ENCODE measurements around the gene DYNLT2. TPM values are rescaled to one million over a fixed set of nuclear protein-coding genes. Genes with fewer than 3 reads are reported as not detected.
A peak's percentile ranks its signal among the peaks of the same experiment; 100 is the strongest.

DYNLT2 gene
- total RNA-seq, 1 donor from 2014 or later, result 2.8 TPM

DNA sequence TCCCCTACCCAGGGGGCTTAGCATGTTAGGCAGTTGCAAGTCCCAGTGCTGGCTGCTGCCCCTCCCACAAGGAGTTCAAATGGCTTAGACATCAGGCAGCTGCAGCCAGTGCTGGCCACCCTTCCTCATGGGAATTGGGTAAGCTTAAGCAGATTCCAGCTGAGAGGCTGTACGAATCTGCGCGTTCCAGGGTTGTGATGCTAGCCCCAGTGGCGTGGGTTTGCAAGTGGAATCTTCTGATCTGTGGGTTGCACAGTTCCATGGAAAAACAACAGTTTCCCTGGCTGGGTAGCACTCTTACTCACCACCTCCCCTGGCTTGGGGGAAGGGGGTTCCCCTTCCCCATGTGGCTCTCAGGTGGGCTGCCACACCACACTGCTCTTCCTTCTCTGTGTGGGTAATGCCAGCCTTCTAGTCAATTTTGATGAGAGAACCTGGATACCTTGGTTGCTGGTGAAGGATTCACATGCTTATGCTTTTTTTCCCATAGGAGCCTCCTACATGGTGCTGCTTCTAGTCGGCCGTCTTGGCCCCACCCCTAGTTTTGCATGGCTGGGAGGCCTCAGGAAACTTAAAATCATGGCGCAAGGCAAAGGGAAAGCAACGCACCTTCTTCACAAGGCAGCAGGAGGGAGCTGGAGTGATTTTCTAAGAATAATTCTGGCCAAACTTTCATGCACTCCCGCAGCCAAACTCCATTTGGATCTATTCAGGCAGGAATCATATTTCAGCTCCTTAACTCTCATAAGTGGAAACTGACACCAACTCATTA is 13.0 kb downstream of the DYNLT2 start:
- no peak for DNase-seq

DNA sequence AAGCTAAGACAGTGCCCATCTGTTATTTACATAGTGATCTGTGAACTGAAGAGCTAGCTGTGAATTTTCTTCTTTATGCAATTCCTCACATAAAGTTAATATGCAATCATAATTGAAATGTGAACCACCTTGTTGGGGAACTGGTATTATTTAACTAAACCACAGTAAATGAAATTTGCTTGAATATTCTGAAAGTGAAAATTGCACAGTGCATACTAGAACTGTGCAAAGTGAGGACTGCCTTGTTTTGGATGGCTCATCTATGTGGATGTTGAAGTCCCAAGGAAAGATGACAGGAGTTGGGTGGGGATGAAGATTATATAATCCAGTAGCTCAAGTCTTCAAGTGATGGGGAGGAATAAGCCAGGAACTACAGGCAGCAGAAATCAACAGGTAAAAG is 21.4 kb downstream of the DYNLT2 start:
- no peak for DNase-seq

DNA sequence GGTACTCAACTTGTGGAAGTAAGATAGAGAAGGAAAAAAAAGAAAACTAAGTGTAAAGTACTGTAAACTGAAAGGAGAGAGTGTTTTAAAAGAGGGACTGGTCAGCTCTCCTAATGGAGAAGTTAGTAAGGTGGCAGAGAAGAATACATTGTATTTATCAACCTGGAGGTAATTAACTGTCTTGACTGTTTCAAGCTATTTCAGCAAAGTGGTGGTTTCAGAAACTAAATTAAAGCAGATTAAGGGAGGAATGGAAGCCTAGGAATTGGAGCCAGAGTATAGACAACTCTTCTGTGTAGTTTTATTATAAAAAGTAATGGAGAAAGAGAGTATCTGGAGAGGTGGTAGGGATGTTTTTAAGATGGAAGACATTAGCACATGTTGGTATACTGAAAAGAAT is 24.4 kb downstream of the DYNLT2 start:
- no peak for DNase-seq

DNA sequence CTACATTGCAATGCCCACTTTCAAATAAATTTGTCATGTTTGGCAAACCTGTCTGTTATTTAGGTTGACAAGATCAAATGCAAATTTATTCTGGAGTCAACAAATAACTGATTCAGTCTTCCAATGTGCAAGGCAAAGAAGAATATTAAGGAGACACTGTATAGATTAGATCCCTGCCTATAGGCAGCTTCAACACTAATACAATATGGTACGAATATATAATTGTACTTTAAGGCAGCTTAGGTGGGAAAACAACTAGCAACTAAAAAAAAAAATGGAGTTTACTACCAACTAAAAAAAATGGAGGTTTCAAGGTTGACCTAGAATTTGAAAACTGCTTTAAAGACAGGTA is 25.3 kb downstream of the DYNLT2 start:
- no peak for DNase-seq

DNA sequence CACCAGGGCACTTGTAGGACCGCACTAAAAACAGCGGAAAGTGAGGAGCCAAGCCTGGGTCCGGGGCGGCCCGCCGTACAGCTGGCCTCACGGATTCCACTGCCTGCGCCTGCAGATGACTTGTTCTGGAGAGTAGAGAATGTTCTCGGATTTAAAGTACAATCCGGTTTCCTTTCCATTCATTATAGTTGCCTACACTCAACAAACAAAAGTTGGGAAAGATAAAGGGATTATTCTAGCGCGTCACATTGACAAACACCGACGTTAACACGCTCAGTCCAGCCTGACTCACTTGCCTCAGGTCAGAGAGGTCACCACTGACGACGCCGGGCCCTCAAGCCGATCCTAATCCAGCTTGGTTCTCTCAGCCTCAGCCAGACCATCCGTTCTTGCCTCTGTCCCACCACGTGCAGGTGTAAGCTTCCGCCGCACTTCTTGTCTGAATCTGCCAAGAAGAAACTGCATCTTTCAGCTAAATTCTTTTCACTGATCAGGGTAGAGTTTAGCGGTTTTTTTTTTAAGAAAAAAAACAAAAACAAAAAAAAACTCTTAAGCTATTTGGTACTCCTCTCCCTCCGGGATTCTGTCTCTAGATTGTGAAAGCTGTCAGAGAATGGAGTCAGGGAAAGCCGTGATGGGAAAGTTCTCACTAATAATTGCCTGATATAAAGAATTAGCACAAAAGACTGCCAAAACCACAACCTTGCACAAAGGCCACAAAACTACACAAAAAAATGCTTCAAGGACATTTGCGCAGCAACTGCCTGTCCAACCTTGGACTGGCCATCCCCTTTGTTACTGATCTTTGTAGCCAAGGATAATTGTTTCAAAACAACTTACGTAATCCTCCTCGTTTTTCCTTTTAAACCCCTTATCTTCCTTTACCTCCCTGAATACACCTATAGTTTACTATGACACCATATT is 26.0 kb downstream of the DYNLT2 start:
- peak; percentile 42 for DNase-seq

DNA sequence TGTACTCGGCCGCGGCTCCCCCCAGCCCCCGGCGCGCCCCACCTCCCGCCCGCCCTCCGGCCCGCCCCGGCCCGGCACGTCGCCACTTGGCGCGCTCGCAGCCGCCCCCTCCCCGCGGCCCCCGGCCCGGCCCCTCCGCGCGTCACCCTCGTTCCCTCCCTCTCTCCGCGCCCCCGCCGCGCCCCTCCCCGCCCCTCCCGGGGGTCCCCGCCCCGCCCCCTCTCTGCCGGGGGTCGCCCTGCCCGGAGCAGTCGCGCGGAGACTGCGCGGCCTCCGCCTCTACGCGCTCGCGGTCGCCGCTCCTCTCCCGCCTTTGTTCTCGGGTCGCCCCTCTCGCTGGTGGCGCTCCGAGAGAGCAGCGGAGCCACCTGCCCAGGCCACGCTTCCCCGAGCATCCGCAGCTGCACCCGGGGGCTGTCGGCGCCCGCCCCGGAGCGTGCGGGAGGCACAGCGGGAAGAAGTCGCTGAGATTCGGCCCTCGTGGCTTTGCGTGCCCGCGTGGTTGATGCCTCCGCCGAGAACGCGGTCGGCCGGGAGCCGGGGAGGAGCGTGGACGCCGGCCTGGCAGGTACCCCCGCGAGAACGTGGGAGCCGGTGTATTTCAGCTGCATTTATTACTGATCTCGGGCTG is 26.8 kb downstream of the DYNLT2 start, which contains the start of gene PHF10:
TSS of gene PHF10 (minus strand) at position 7 of the 631 bp plus-strand sequence. CDS start 569 bp downstream, outside the sequence.
- DNase-seq, result peak; percentile 63

DNA sequence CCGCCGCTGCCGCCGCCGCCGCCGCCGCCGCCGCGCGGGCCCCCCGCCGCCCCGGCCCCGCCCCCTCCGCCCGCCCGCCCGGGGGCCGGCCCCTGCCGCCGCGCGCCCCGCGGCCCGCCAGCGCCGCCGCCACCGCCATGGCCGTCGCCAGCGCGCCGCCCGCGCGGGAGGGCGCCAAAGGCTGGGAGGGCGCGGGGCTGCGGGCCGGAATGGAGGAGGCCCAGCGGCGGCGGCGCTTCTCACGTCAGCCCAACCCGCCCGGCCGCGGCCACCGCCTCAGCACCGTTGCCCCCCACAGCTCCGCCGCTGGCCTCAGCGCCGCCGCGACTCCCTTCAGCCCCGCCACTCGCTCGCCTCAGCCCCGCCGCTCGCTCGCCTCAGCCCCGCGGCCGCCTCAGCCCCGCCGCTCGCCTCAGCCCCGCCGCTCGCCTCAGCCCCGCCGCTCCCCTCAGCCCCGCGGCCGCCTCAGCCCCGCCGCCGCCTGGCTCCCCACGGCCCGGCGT is 27.3 kb downstream of the DYNLT2 start:
- DNase-seq, result no peak

DNA sequence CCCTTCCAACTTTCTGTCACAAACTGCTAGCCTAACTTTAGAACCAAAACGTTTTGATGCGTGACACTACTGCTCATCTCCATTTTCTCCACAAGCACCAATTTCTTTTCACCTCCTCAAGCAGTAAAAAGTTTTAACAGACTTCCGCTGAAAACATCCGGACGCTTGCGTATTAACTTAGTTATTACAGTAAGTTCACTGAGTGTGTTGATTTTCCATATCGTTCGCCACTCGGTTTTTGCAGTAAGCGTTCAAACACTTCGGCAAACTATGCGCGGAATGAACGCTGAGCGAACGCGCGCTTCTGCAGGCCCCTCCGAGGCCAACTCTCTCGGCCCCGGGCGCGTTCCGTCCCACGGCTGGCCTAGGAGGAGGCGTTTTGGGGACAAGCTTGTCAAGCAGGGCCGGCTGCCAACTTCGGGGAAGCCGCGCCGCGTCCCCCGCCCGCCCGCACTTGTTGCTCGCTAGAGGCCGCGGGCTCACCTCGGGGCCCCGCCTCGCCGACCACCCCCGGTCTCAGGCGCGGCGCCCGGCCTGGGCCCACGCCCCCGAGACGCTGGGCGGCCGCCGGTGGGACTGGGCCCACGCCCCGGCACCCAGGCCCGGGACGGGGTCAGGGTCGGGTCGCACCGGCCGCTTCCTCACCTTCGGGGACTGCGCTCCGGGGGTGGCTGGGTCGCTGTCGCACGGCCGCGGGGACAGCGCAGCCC is 28.0 kb downstream of the DYNLT2 start:
- peak; percentile 45 for DNase-seq

DNA sequence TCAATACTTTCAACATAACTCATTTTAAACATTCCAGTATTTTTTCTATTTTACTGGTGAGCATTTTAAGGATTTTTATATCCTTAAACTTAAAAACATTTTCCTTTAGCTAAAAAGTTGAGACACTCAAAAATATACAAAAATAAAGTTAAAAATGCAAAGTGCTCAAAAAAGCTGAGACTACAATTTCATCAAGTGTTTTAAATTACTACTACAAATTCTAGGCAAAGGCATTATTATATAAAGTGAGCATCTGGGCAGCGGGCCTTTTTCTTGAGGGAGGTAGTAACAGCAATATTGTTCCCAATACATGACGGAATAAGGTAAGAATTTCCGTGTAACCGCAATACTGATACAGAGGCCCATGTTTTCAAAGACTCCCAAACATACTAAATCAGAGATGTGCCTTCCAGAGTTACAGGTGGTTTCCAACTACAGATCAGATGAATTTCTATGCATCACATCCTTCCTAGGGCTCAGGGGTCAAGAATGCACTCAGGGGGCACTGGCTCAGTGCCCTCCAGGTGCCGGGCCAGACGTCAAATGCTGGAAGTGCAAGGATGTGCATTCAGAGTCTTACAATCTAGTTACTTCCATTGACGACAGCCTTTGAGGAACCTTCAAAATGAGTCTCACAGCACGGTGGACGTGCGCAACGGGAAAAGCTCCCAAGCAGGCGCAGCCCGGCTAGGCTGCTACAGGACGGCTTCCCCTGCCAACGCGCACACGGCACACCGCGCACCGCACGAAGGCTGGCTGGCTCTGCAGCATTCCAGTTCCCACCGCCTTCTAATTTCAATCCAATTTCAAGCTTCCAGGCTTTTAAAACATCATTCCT is 28.8 kb downstream of the DYNLT2 start:
- peak; percentile 25 for DNase-seq

DNA sequence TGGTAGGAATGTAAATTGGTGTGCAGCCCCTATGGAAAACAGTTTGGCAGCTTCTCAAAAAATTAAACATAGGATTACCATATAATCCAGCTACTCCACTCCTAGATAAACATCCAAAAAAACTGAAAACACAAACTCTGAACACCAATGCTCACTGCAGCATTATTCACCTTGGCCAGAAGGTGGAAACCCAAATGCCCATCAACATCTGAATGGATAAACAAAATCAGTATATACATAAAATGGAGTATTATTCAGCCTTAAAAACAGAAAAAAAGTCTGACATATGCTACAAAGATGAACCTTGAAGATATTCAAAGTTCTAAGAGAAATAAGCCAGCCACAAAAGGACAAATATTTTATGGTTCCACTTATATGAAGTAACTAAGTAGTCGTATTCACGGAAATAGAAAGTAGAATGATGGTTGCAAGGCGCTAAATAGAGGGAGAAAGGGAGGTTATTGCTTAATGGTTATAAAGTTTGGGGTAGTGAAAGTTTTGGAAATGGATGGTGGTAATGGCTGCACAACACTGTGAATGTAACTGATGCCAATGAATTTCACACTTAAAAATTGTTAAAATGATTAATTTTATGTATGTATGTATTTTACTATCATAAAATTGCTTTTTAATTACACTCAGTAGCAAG is 31.0 kb downstream of the DYNLT2 start:
- DNase-seq, result no peak

DNA sequence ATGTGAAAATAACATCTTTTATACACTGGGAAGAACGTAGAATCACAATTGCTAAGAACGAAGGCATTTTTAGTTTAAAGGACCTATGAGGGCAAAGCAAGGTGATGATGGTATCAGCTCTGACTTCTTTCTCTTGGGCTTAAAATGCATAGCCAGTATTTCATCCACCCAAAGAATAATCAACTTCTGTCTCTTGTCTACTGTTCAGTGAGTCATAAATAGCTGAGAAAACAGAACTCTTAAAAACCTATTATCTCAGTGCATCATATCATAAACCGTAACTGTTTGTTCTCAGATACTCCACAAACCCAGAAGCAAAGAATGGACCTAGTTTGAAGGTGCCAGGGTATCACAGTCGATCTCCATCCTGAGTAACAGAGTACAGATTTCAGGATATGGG is 32.3 kb downstream of the DYNLT2 start:
- DNase-seq, result no peak

DNA sequence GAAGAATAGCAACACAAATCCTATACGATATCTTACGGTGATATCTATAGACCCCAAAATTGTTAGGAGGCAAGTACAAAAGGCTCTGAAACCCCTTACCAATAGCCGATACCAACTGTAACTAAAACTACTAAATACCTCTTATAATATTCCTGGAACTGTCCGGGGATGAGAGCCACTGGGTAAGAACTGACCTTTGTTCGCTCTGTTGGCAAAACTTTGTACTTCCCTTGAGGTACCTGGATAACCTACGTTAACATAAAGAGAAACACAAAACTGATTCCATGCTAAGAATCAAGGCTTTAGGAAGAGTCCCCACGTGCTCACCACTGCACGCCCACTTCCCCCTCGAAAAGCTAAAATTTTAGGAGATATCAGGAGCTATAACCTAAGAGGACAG is 36.8 kb downstream of the DYNLT2 start:
- no peak for DNase-seq

DNA sequence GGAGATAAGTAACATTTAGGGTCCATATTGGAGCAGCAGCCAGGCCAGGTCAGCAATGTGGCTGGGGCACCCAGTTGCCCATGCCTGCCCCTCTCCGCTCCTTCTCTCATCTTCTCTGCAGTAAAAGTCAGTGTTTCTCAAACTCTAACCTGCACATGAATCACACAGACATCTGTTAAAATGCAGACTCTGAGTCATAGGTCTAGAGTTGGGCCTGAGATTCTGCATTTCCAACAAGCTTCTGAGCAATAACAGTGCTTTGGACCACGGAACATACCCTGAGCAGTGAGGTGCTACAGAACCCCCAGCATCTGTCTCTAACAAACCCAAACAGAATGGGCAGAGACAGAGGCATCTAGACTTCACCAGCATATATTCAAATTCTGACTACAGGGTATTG is 37.2 kb downstream of the DYNLT2 start:
- no peak for DNase-seq

DNA sequence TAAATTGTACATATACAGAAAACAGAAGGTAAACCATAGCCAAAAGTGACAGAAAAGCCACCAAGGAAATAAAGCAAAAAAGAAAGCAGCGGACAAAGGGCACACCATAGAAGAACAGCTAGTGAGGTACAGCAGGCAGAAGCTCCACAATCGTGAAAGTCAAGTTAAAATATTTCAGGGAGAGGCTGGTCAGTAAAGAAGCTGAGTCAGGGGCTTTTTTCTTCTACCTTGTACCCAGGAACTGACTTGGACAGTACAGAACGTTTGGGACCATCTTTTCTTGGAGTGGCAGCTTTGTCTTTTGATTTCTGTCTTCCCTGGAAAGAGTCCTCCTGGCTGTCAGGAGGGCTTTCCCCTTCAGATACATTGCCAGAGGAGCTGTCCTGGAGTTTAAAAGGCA is 41.4 kb downstream of the DYNLT2 start:
- no peak for DNase-seq

DNA sequence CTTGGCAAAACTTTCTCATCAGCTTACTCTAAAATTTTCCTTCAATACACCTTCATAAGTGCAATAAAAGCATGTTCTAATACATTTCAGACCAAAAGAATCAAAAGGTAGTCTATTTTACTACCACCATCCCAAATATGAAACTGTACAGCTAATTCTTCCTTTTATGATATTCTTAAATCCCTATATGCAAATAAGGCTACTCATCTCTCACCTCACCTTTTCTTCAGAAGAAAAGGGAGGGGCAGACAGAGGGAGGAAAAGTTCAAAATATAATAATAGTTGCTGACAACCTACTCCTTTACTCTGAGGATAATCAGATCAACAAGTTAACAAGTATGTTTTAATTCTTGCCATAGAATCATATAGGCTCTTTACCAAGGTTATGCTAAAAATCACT is 42.1 kb downstream of the DYNLT2 start:
- no peak for DNase-seq

DNA sequence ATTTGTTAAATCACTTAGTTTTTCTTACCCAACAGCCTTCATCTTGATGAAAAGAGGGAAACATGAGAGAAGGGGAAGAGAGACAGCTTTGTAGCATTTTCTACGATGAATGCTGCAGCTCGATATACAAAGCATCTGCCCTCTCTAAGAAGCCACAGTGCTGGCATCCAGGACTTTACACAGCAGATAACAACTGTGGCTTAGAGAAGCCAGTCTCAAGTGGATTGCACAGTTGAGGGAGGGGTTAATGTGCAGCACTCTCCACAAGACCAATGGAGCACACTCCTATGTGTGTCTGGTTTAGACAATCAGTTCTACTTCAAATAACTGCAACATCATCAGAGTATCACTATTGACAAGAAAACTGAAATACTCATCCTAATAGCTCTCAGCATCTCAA is 43.6 kb downstream of the DYNLT2 start:
- no peak for DNase-seq

DNA sequence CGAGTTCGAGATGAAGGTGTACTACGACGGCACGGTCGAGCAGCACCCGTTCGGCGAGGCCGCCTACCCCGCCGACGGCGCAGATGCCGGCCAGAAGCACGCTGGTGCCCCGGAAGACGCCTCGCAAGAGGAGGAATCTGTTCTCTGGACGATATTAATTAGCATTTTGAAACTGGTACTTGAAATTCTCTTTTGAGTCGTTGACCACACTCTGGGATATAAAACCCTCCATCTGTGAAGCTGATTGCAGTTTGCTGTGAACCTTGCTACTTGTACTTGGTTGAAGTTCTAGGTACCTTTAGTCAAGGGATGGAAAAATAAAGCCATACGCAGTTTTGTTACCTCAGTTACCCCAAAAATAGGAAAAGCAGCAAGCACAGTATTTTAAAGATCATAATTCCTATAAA is 48.5 kb downstream of the DYNLT2 start:
- DNase-seq, result no peak

DNA sequence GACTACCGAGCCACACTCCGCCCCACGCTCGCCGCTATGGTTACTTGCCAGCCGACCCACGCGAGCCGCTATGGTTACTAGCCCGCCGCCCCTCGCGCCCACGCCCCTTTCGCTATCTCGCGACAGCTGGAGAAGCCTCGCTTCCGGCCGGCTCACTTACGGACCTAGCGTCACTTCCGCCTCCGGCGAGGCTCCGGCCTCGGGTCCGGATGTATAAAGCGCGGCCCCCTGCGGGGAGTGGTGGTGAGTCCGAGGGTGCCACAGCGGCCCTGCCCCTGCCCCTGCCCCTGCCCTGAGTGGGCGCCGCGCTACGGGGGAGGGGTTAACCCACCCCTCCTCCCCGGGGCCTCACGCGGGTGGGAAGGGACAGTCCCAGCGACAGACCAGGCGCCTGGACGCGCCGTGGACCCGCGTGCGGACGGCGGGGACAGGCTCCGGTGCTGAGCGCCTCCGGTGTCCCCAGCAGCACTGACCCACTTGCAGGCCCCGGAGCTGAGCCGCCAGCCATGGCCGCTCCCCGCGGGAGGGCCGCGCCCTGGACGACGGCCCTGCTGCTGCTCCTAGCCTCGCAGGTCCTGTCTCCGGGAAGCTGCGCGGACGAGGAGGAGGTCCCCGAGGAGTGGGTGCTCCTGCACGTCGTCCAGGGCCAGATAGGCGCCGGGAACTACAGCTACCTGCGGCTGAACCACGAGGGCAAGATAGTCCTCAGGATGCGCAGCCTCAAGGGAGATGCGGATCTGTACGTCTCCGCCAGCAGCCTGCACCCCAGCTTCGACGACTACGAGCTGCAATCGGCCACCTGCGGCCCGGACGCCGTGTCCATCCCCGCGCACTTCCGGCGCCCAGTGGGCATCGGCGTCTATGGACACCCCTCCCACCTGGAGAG is 49.2 kb downstream of the DYNLT2 start, which contains the start of the genes C6orf120 and WDR27:
TSS of gene C6orf120 (plus strand) at position 173 of the 886 bp plus-strand sequence. CDS start at position 507, 334 bp downstream.
TSS of gene WDR27 (minus strand) at position 76 of the 886 bp plus-strand sequence. CDS start 13,024 bp downstream, outside the sequence.
- peak; percentile 91 for DNase-seq

DNA sequence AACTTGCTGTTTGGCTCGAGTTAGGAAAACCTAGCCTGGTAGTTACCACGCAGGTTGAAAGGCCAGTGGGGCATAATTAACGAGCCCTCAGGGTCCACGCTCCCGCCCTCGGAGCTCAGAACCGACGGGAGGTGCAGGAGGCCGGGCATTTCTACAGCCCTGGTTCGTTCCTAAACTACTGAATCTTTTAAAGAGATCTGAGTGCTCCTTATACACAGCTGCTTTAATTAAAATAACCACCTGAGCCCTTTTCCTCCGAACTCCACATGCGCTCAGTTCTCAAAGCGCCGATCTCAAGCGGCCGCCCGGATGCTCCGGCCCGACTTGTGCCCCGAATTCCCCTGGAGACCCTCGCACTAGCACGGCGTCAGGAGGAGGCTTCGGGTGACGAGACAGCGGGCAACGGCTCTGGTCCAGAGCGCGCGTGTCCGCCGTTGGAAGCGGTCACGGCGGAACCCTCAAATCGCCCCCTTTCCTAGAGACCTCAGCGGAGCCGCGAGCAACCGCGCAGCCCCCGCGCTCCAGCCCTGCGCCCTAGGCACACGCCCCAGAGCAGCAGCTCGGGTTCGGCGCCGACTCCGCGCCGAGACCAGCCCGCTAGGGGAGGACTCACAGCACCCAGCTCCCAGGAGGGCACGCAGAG is 49.9 kb downstream of the DYNLT2 start:
- no peak for DNase-seq

All from occipital lobe (tissue), 2 donors.